GM12873 (cell line): Measurements from ENCODE around the gene MIER2.

Experiments used
- CTCF ChIP-seq: IDR thresholded peaks from 2 replicates; pipeline ENCODE4 v1.5.1; 2012; ENCODE audit warnings: low read depth, mild to moderate bottlenecking, moderate library complexity, low read length, control low read depth; ENCODE audit not compliant: insufficient read depth; ENCODE audit errors: missing control alignments

Gene MIER2

GRCh38 chr19:342801-343421, 1.7 kb downstream of the MIER2 start:
- TF ChIP-seq CTCF = no peak

GRCh38 chr19:342128-342455, 2.5 kb downstream of the MIER2 start:
- TF ChIP-seq CTCF = no peak

DNA sequence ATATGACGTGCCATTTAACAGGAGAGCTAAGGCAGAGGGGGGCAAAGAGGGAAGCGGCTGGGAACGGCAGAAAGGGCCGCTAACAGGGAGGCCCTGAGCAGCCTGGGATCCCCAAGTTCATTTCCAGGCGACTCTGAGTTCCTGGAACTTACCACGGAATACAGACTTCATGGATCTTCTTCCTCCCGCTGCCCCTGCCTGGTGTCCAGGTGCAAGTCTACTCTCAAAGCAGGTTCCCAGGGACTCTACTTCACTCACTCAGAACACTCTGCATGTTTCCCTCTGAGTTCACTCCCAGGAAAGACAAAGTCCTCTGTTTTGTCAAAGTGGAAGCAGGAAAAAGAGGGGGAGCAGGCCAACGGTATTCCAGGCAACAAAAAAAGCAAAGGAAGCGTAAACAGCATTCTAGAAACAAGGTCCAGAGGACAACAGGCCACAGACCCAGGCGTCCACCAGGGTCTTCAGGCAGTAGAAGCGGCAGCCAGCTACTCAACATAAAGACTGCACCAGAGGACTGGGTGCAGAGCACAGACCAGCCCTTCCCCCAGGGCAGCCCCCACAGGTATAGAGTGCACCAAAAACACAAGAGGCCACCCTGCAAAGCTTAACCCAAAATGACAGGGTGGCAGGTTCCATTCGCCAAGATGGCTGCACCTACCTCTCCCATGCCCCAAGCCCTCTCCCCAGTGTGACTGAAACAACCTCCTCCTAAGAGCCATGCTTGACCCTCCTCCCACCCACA, 3.0 kb downstream of the MIER2 start:
- no peak for TF ChIP-seq CTCF

DNA sequence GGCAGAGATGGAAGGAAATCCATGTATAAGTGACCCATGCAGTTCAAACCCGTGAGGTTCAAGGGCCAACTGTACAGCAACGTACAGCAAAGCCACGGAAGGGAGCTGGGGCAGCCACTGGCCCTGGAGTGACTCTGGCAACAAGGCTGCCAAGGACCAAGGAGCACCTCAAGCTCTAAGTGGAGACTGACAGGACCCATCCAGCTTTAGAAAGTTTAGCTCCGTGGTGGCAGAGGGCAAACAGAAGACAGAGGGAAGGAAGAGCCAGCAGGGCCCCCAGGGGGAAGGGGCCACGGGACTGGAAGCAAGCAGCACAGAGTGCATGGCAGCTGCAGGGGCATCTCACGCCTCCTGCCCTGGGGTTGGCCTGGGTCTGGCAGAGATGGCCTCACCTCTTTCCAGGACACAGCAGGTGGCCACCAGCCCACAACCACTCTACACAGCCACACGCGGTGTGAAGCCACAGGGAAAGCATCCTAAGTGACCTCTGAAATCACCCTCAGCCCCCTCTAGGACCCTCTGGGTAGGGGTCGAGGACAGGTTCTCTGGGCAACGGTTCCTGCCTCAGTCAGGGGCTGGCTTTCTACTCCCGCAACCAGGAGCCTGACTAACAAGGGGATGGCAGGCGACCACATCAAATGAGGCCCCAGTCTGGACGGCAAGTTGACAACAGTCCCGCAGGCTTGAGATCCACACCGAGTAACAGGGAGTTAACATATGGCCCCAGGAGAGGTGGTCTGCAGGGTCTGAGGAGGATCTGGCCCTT, 3.8 kb downstream of the MIER2 start:
- no peak for TF ChIP-seq CTCF

- no peak for TF ChIP-seq CTCF
Observed at GRCh38 chr19:339262-339887, 5.2 kb downstream of the MIER2 start.

GRCh38 chr19:338421-338820, 6.2 kb downstream of the MIER2 start:
- no peak for TF ChIP-seq CTCF

DNA sequence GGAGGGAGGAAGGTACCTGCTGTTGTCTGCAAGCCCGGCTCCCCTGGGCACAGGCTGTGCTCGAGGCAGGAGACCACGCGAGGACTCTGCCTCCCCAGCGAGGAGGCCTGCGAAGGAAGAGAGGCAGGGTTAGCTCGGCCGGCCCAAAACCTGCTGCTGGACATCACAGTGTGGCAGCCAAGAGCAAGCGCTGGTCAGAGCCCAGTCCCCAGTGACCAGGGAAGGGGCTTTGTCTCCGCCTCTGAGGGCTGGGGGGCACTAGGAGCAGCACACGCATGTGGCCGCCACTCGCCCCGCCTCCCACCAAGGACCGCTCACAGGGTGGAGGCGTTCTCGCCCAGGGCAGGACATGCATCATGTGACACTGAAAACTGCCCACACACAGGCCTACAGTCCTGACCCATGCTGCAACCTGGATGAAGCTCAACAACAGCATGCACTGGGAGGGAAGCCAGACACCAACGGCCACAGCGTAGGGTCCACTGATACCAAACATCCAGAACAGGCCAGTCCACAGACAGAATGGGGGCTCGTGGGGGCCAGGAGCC, 8.5 kb downstream of the MIER2 start:
- no peak for TF ChIP-seq CTCF
